ENCODE measurements around the gene ESYT2. TPM values are rescaled to one million over a fixed set of nuclear protein-coding genes. Genes with fewer than 3 reads are reported as not detected.

Gene ESYT2
- total RNA-seq, 1 experiment from 2014 or later, result 39.0 TPM

DNA sequence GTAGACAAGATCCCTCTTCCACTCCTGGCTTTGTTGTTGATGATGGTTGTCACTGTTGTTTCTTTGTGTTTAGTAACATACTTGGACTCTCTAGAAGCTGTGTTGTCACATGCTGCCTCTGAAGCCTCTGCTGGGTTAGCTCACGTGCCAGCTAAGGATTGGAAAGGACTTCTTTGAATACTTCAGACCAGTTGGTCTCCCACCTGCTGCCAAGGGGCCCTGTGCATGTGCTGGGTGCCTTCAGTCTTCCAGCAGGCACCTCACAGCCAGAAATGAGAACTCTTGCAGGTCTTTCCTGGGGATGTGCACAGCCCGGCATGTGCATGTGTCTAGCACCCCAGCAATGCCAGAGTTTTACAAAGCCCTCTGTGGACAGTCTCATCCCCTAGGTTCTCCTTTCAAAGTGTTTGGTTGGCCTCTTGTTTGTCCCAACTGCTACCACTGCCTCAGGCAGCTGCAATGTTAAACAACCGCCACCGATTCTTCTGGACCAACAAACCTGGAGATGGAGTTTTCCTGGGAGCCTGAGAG lies 103.0 kb downstream of the ESYT2 start:
- WGBS (ENCODE audit: extremely low coverage, insufficient read length, low lambda C conversion rate), result no CpG with 5 or more reads among the region's 4 CpGs
- H3K27me3 ChIP-seq (ENCODE audit: insufficient read depth, low read length), result no peaks in the 10 kb centered on the region
- H3K4me3 Mint-ChIP-seq, result no peak overlapping the region
- H3K79me2 ChIP-seq (ENCODE audit: insufficient read depth, low read length), result no peaks in the 10 kb centered on the region
- H3K27me3 Mint-ChIP-seq (ENCODE audit: low read depth), result no peaks in the 10 kb centered on the region; the same call in 1 of the 2 replicates
- no peak overlapping the region for H2AK5ac ChIP-seq (ENCODE audit: insufficient read length, low read length)
- no peak overlapping the region for H3K4ac ChIP-seq (ENCODE audit: low read depth, low read length)
- no peak overlapping the region for H4K91ac ChIP-seq (ENCODE audit: insufficient read length, low read depth, low read length)
- no peaks in the 10 kb centered on the region; the same call in 1 of the 2 replicates for H3K4me1 ChIP-seq (ENCODE audit: insufficient read depth, low read length)
- no peak overlapping the region for H2BK15ac ChIP-seq (ENCODE audit: low read depth, low read length)
- TF ChIP-seq, protein P1, sequence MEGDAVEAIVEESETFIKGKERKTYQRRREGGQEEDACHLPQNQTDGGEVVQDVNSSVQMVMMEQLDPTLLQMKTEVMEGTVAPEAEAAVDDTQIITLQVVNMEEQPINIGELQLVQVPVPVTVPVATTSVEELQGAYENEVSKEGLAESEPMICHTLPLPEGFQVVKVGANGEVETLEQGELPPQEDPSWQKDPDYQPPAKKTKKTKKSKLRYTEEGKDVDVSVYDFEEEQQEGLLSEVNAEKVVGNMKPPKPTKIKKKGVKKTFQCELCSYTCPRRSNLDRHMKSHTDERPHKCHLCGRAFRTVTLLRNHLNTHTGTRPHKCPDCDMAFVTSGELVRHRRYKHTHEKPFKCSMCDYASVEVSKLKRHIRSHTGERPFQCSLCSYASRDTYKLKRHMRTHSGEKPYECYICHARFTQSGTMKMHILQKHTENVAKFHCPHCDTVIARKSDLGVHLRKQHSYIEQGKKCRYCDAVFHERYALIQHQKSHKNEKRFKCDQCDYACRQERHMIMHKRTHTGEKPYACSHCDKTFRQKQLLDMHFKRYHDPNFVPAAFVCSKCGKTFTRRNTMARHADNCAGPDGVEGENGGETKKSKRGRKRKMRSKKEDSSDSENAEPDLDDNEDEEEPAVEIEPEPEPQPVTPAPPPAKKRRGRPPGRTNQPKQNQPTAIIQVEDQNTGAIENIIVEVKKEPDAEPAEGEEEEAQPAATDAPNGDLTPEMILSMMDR (conservative IDR thresholded peaks at IDR 0.05), result no peak
- H2BK120ac ChIP-seq (ENCODE audit: low read depth, low read length, poor library complexity, severe bottlenecking), result no peak overlapping the region
- DNase-seq, result no peak
- no peak overlapping the region for H3K4me2 ChIP-seq (ENCODE audit: insufficient read depth, insufficient read length, low read length)
- no peak overlapping the region for H3T11ph ChIP-seq (ENCODE audit: low read length)
- H3K23me2 ChIP-seq (ENCODE audit: insufficient read length, low read depth, low read length, poor library complexity, severe bottlenecking), result no peaks in the 10 kb centered on the region
- H4K5ac ChIP-seq (ENCODE audit: insufficient read length, low read depth, low read length), result no peak overlapping the region
- H3K18ac ChIP-seq (ENCODE audit: insufficient read length, low read depth, low read length), result no peak overlapping the region
- H3K56ac ChIP-seq (ENCODE audit: insufficient read length, low read depth, low read length), result no peak overlapping the region
- no peak overlapping the region for H4K8ac ChIP-seq (replicated peaks; ENCODE audit: insufficient read length, low read depth, low read length)
- H2BK12ac ChIP-seq (ENCODE audit: insufficient read length, low read depth, low read length), result no peak overlapping the region
- no peaks in the 10 kb centered on the region for H3K9me3 Mint-ChIP-seq
- H3K9me3 ChIP-seq (ENCODE audit: control insufficient read depth, low read depth, low read length), result no peaks in the 10 kb centered on the region
- H3K4me1 Mint-ChIP-seq, result peaks cover 6 to 23% of the 10 kb centered on the region in 2 experiments
- H3K27ac Mint-ChIP-seq, result no peak overlapping the region; a peak in 1 of 7 replicates
- no peak overlapping the region for H3K14ac ChIP-seq (ENCODE audit: insufficient read depth, low read length)
- no peaks in the 10 kb centered on the region for H4K20me1 ChIP-seq (ENCODE audit: control insufficient read depth, insufficient read depth, insufficient read length)
- H3K79me1 ChIP-seq (ENCODE audit: insufficient read depth, low read depth, low read length, poor library complexity, severe bottlenecking), result no peaks in the 10 kb centered on the region
- no peak overlapping the region for H3K27ac ChIP-seq (ENCODE audit: insufficient read length, low read depth, low read length)
- no peak overlapping the region for H3K9ac ChIP-seq (ENCODE audit: extremely low read depth, insufficient read length, low read length)
- H3K23ac ChIP-seq (ENCODE audit: insufficient read length, low read depth, low read length), result no peak overlapping the region
- H3K36me3 Mint-ChIP-seq (ENCODE audit: insufficient read depth in 1 of 3, low read depth in 3 of 3), result peaks cover 3 to 12% (median 10%) of the 10 kb centered on the region in 3 experiments; a peak in 4 of 7 replicates
- H2AFZ ChIP-seq (ENCODE audit: low read length), result no peak overlapping the region
- H2BK20ac ChIP-seq (ENCODE audit: low read depth, low read length, poor library complexity, severe bottlenecking), result no peak overlapping the region
- no peak overlapping the region for H2BK5ac ChIP-seq (ENCODE audit: insufficient read length, low read length)
